Measurements from ENCODE around the gene LEMD2. TPM values are rescaled to one million over a fixed set of nuclear protein-coding genes. Genes with fewer than 3 reads are reported as not detected.

The LEMD2 gene
- total RNA-seq, 1 experiment from 2014 or later = 65.9 TPM

DNA sequence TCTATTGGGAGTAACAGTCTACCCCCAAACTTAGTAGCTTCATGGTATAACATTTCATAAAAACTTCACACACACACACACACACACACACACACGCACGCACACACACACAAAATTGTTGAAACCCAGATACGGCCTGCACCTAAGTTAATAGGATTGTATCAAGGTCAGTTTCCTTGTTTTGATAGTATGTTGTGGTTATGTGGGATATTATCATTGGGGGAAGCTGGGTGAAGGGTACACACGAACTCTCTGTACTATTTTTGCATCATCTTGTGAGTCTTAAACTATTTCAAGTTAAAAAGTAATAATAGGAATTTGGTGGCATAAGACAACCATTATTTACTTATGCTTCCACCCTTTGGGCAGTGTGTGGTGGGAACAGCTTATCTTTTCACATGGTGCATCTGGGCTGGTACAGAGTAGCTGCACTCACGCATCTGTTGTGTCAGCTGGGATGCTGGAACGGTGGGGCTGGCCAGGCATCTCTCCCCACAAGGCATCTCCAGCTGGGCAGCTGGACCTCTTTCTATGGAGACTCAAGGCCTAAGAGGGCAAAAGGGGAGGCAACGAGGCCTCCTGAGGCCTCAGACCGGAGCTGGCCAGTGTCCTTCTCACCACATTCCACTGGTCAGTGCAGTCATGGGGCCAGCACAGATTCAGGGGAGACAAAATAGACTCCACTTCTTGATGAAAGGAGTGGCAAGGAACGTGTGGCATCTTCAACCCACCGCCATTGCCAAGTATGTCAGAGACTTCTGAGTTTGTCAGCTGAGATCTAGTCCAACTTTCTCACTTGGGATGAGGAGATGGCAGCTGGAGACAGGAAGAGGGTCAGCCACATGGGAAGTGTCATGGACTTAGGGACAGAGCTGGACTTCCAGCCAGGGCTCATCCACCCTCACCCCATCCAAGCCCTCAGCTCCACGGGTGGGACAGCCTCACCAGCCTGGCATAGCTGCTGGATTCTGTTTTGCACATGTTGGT is 21.7 kb downstream of the LEMD2 start:
- Histone ChIP-seq H3K4me2 (no peak overlapping the region), H3K9me2 (ENCODE audit: insufficient read depth) (no peaks in the 10 kb centered on the region), H3K36me3 (ENCODE audit: low read depth) (no peaks in the 10 kb centered on the region), H3K4me3 (no peak overlapping the region), H3K27me3 (ENCODE audit: insufficient read depth, low read depth) (no peaks in the 10 kb centered on the region), H3F3A (ENCODE audit: insufficient read depth, low read depth) (peaks cover 15% of the 10 kb centered on the region; the same call in 1 of the 2 replicates), H3K79me2 (ENCODE audit: low read depth) (no peaks in the 10 kb centered on the region), H3K27ac (no peak overlapping the region), H3K4me1 (replicated peaks; ENCODE audit: insufficient read depth) (peaks cover 15% of the 10 kb centered on the region), H4K20me1 (ENCODE audit: insufficient read depth) (0 out of 2 replicates have a peak, but pooled peaks cover 3% of the 10 kb centered on the region), H2AFZ (no peak overlapping the region), H3K9me3 (ENCODE audit: insufficient read depth, low read depth) (no peaks in the 10 kb centered on the region)
- ChIA-PET POLR2A (ENCODE audit: unreplicated experiment) (no interaction called here), CTCF (interaction anchor here (0.5 to 0.8 kb wide), 2 partner anchors 55 to 56 kb away, joined by 3 to 4 read pairs; partner anchors contain the start of gene UQCC2)
- BruUV-seq (replicated peaks) = no TSS peak
- intact Hi-C loops (cut with micrococcal nuclease; ENCODE audit: unreplicated experiment) = no loop called here
- TF ChIP-seq EZH2 (IDR thresholded peaks at IDR 0.05; ENCODE audit: low read depth) = no peak
- TF ChIP-seq, protein P1, sequence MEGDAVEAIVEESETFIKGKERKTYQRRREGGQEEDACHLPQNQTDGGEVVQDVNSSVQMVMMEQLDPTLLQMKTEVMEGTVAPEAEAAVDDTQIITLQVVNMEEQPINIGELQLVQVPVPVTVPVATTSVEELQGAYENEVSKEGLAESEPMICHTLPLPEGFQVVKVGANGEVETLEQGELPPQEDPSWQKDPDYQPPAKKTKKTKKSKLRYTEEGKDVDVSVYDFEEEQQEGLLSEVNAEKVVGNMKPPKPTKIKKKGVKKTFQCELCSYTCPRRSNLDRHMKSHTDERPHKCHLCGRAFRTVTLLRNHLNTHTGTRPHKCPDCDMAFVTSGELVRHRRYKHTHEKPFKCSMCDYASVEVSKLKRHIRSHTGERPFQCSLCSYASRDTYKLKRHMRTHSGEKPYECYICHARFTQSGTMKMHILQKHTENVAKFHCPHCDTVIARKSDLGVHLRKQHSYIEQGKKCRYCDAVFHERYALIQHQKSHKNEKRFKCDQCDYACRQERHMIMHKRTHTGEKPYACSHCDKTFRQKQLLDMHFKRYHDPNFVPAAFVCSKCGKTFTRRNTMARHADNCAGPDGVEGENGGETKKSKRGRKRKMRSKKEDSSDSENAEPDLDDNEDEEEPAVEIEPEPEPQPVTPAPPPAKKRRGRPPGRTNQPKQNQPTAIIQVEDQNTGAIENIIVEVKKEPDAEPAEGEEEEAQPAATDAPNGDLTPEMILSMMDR (conservative IDR thresholded peaks at IDR 0.05) = no peak
- DNase-seq = no peak

DNA sequence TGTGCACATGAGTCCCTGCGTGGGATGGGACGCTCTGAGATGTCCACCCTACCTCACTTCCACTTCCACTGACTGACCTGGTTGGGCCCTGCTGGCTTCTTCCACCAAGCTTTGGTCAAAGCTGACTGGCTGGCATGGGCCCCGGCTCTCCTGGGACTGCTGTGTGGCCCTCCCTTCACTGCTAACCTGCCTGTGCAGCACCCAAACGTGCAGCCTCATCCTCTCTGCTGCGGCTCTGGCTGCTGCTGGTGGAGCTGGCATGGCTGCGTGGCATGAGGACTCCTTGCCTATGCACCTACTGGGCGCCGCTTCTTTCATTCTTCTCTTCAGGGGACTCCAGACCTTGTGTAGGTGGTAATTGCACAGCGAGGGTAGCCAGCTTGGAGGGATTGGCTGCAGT is 23.6 kb downstream of the LEMD2 start:
- no peak overlapping the region for H3K4me2 ChIP-seq
- intact Hi-C loops (cut with micrococcal nuclease; ENCODE audit: unreplicated experiment) = no loop called here
- H3F3A ChIP-seq (ENCODE audit: insufficient read depth, low read depth) = no peaks in the 10 kb centered on the region; the same call in 1 of the 2 replicates
- no peaks in the 10 kb centered on the region for H4K20me1 ChIP-seq (ENCODE audit: insufficient read depth)
- H3K4me3 ChIP-seq = no peak overlapping the region
- H3K79me2 ChIP-seq (ENCODE audit: low read depth) = no peaks in the 10 kb centered on the region
- H3K36me3 ChIP-seq (ENCODE audit: low read depth) = no peaks in the 10 kb centered on the region
- no TSS peak for BruUV-seq (replicated peaks)
- TF ChIP-seq EZH2 (IDR thresholded peaks at IDR 0.05; ENCODE audit: low read depth) = no peak
- TF ChIP-seq, protein P1 (conservative IDR thresholded peaks at IDR 0.05) = no peak
- H3K9me2 ChIP-seq (ENCODE audit: insufficient read depth) = no peaks in the 10 kb centered on the region
- no peaks in the 10 kb centered on the region for H3K9me3 ChIP-seq (ENCODE audit: insufficient read depth, low read depth)
- no peak for DNase-seq
- ChIA-PET CTCF (no interaction called here), POLR2A (ENCODE audit: unreplicated experiment) (no interaction called here)
- no peak overlapping the region for H2AFZ ChIP-seq
- H3K27me3 ChIP-seq (ENCODE audit: insufficient read depth, low read depth) = no peaks in the 10 kb centered on the region
- no peak overlapping the region for H3K27ac ChIP-seq
- H3K4me1 ChIP-seq (replicated peaks; ENCODE audit: insufficient read depth) = peaks cover 6% of the 10 kb centered on the region

DNA sequence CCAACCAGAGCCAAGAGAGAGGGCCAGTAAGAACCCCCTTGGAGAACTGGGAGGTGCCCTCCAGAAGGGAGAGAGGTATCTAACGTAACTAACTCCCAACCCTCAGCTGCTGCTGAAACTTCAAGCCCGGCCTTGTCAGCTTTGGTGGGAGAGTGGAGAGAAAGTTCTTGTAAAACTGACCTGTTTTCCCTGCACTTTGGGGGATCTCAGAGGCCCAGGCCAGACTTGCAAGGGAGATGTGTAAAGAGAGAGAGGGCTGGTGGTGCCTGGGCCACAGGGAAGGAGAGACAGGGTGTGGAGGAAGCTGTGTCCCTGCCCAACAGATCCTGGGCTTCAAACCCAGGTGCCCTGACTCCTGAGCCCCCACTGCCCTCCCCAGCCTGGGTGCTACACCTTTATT is 24.9 kb downstream of the LEMD2 start:
- intact Hi-C loops (cut with micrococcal nuclease; ENCODE audit: unreplicated experiment) = no loop called here
- no peaks in the 10 kb centered on the region for H3K36me3 ChIP-seq (ENCODE audit: low read depth)
- no TSS peak for BruUV-seq (replicated peaks)
- H4K20me1 ChIP-seq (ENCODE audit: insufficient read depth) = no peaks in the 10 kb centered on the region
- no peak overlapping the region for H3K4me3 ChIP-seq
- TF ChIP-seq EZH2 (IDR thresholded peaks at IDR 0.05; ENCODE audit: low read depth) = no peak
- TF ChIP-seq, protein P1 (conservative IDR thresholded peaks at IDR 0.05) = no peak
- H2AFZ ChIP-seq = no peak overlapping the region
- ChIA-PET CTCF (no interaction called here), POLR2A (ENCODE audit: unreplicated experiment) (no interaction called here)
- H3K79me2 ChIP-seq (ENCODE audit: low read depth) = no peaks in the 10 kb centered on the region
- H3K4me2 ChIP-seq = no peak overlapping the region
- H3K27ac ChIP-seq = no peak overlapping the region
- peaks cover 6% of the 10 kb centered on the region for H3K4me1 ChIP-seq (replicated peaks; ENCODE audit: insufficient read depth)
- peaks cover 3% of the 10 kb centered on the region; the same call in 1 of the 2 replicates for H3F3A ChIP-seq (ENCODE audit: insufficient read depth, low read depth)
- no peaks in the 10 kb centered on the region for H3K9me2 ChIP-seq (ENCODE audit: insufficient read depth)
- no peaks in the 10 kb centered on the region for H3K9me3 ChIP-seq (ENCODE audit: insufficient read depth, low read depth)
- no peak for DNase-seq
- H3K27me3 ChIP-seq (ENCODE audit: insufficient read depth, low read depth) = no peaks in the 10 kb centered on the region

All from PC-9 (cell line).